GM19455 (cell line): ENCODE measurements around the gene ZNF778.

Experiments used
- ATAC-seq: cut with Tn5 transposase; IDR thresholded peaks from one replicate; pipeline ENCODE4 v1.9.1; 2021; ENCODE audit not compliant: unreplicated experiment

Gene ZNF778

GRCh38 chr16:89273741-89274472 is 56.4 kb downstream of the ZNF778 start:
- no peak for ATAC-seq

DNA sequence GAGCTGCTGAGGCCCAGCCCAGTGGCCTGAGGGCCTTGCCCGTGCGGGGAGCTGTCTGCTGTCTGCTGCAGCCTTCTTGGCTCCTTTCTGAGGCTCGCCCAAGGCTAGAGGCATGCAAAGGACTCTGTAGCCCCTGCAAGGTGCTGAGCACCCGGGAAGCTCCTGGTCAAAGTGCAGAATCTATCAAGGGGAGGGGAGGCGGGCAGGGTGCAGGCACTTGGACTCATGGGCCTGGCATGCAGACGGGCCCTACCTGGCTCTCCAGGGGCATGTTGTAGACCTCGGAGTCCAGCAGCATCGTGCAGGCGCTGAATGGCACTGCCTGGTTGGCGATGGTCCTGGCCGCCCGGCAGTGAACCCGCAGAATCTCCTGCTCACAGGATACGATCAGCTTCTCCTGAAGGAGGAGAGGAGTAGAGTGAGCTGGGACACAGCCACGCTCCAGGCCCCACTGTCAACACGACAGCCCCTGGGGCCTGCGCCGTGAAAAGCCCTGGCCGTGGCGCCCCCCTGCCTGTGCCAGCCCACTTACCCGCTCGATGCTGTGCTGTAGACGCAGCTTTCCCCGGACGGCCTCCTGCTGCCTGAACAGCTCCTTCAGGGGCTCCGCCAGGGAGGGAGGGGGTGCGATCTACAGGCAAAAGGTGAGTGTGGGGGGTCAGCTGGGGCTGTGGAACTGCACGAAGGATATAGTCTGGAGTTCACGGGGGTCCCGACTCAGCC is 57.2 kb downstream of the ZNF778 start:
- no peak for ATAC-seq

DNA sequence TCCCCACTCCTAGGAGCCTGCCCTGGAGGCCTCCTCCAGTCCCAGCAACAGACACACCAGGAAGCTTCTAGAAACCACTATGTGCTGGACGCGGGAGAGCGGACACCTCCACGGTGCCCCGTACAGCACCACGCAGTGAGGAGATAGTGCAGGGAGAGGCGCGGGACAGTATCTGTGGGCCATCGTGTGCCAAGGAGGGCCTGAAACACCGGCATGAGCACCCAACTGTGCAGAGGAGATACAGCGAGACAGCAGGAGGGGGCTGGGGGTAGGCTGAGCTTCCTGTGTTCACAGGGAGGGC is 57.7 kb downstream of the ZNF778 start:
- ATAC-seq, result no peak

GRCh38 chr16:89275837-89276720 is 58.6 kb downstream of the ZNF778 start:
- ATAC-seq, result no peak

DNA sequence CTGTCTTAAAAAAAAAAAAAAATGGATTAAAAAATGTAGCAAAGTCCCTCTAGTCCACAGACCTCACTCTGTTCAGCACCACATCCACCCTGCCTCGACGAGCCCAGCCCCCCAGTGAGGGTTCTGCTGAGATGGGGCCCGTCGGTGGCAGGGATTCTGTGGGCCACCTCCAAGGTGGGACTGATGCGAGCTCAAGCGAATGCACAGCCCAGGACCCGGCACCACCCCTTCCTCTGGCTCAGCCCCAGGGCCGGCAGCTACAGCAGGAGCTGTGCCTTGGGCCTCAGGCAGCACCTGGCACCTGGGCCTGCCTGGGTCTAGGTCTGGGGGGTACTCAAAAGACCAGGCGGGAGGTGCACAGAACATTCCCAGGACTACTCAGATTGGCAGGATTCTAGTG is 59.5 kb downstream of the ZNF778 start:
- no peak for ATAC-seq

DNA sequence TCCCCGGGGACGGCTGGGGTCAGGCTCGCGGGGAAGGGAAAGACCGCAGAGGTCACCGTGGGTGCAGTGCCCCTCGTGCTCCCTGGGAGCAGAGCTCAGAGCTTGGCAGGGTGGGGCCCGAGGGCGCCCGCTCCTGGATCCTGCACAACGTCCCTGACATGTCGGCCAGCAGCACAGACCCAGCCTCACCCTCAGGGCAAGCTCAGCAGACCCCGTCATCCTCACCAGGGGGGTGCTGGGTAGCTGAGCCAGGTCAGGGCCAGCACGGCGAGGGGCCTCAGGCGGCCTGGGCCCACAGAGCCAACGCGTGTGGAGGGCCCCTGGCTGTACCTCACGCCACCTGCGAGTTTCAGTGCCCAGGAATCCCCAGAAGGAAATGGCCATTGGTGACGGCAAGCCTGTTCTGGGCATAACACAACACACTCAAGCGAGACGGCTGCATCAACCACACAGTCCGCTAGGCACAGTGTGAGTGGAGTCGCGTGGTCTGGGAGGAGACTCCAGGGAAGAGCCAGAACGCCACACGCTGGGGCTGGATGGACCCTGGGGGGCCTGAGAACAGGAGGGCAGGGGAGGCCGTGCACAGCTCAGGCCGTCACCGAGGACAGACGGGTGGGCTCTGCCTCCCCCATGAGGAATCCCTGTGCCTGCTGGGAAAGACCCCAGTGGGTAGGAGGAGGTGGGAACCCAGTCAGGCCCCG is 60.3 kb downstream of the ZNF778 start:
- ATAC-seq, result no peak

GRCh38 chr16:89278441-89279240 is 61.1 kb downstream of the ZNF778 start:
- no peak for ATAC-seq

DNA sequence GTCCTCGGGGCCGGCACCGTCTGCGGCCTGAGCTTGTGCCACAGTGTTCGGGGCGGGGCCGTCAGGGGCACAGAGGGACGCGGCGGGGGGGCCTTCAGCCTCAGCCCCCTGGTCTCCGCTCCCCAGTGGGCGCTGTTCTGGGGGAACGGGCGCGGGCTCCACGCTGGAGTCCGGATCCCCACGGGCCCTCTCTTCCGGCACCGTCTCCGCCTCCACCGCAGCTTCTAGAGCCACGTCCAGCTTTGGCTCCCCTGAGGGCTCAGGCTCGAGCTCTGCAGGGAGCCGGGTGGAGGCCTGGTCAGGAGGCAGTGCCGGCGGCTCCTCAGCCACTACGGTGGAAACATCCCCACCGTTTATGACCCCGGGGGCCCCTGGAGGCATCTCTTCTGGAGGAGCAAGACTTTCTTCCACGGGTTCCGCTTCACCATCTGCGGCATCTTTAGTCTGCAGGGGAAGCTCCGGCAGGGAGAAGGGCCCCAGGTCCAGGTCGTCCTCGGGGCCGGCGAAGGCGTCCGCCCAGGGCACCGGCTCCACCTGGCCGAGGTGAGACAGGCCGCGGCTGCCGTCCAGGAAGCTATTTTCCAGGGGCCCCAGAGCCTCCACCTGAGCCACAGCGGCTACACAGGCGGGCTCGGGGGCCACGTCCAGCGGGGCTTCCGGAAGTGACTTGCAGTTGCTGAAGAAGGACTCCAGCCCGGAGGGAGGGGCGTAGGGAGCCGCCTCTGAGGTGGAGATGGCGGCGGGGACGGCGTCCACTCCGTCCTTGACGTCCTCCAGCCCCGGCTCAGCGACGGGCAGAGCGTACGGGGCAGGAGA is 62.4 kb downstream of the ZNF778 start:
- ATAC-seq, result no peak

DNA sequence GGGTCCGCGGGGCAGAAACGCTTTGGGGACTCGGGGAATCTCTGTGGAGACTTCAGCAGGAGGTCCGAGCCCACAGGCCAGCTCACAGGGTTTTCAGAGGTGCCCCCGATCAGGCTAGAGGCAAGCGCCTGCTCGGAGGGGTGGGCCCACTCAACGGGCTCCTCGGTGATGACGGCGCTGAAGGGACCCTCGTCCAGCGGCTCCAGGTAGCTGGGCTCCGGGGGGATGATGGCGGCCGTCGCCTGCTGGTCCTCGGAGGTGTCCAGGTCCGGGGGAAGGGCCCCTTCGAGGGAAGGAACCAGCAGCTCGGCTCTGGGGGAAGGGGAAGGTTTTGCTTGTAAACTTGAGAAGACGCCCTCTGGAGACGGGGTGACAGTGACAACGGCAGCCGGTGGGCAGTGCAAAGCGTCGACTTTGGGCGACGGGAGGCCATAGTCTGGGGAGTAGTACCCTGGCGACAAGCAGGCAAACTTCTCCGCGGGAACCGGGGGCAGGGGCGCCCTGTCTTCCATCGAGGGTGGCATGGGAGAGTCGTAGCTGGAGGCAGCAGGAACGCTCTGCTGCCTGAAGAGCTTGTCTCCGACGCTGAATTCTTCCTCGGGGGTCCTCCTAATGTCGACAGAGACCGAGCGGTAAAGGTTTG is 63.2 kb downstream of the ZNF778 start:
- ATAC-seq, result no peak

GRCh38 chr16:89281189-89281577 is 63.7 kb downstream of the ZNF778 start:
- no peak for ATAC-seq

DNA sequence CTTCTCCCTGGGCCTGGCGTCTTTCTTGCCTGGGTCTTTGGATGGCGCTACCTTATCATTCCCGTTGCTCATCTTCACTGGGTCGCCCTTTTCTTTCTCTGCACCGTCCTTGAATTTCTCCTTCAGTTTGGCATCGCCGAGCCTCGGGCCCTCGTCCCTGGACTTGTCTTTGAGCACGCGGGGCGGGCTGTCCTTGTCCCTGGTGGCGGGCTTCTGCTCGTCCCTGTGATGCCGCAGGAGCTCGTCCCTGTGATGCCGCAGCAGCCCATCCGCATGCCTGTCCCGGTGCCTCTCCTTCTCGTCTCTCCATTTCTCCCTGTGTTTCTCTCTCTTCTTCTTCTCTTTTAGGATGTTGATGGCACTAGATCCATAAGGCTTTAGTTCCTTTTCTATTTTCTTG is 64.3 kb downstream of the ZNF778 start:
- ATAC-seq, result no peak

GRCh38 chr16:89282523-89282922 is 65.0 kb downstream of the ZNF778 start:
- ATAC-seq, result no peak

GRCh38 chr16:89283449-89283848 is 65.9 kb downstream of the ZNF778 start:
- no peak for ATAC-seq

DNA sequence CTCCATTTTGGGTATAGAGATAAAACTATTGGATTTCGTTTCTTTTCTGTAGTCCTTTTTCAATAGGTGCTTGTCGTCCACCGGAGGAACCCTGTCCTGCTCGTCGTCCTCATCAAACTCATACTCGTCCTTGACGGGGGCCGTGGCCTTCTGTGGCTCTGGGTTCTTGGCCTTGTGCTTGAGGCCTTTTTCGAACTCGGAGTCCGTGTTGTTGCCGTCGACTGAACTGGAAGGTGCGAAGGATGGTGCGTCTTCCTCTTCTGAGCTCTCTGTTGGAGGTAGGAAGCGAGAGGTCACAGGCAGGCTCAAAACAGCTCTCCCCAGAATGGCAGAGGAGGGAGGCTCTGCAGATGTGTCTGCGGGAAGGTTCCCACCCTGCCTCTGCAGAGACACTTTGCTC is 67.9 kb downstream of the ZNF778 start:
- ATAC-seq, result no peak

- ATAC-seq, result no peak
These were observed 68.6 kb downstream of the ZNF778 start for GRCh38 chr16:89286096-89286495.
